DOHH2 (cell line): Measurements from ENCODE around the gene TTYH2.

ENCODE experiments used
- H3F3A ChIP-seq: fragments of 200-600 bp; sonication (generic), shearing (Covaris generic); 2 replicates; pipeline ENCODE4 v1.6.0; 2016; ENCODE audit warnings: antibody characterized with exemption, mild to moderate bottlenecking; ENCODE audit not compliant: control insufficient read depth, insufficient read depth
- H3K27ac ChIP-seq: fragments of 200-600 bp; sonication (generic); 2 replicates; pipeline ENCODE4 v1.5.1; 2014; ENCODE audit warnings: low read depth, mild to moderate bottlenecking, low read length, moderate library complexity
- H3K27me3 ChIP-seq: fragments of 200-600 bp; sonication (generic); 2 replicates; pipeline ENCODE4 v1.6.1; 2014; ENCODE audit warnings: mild to moderate bottlenecking, low read length, mixed read lengths; ENCODE audit not compliant: control insufficient read depth
- H3K36me3 ChIP-seq: fragments of 200-600 bp; sonication (generic); 2 replicates; pipeline ENCODE4 v1.6.1; 2014; ENCODE audit warnings: mild to moderate bottlenecking, low read length, moderate library complexity, mixed read lengths; ENCODE audit not compliant: control insufficient read depth
- H3K4me1 ChIP-seq: fragments of 200-600 bp; sonication (generic); 2 replicates; pipeline ENCODE4 v1.6.1; 2014; ENCODE audit warnings: mild to moderate bottlenecking, low read length, mixed read lengths; ENCODE audit not compliant: control insufficient read depth
- H3K4me2 ChIP-seq: fragments of 200-600 bp; sonication (generic); 2 replicates; pipeline ENCODE4 v1.6.0; 2014; ENCODE audit warnings: mild to moderate bottlenecking, low read length, moderate library complexity
- H3K4me3 ChIP-seq: fragments of 200-600 bp; sonication (generic); 2 replicates; pipeline ENCODE4 v1.5.1; 2014; ENCODE audit warnings: mild to moderate bottlenecking, low read length, mixed read lengths
- H3K79me2 ChIP-seq: fragments of 200-600 bp; sonication (generic); 2 replicates; pipeline ENCODE4 v1.6.1; 2014; ENCODE audit warnings: mild to moderate bottlenecking, low read length, mixed read lengths; ENCODE audit not compliant: control insufficient read depth
- H3K9me2 ChIP-seq: fragments of 200-600 bp; sonication (generic); replicated peaks from 2 replicates; pipeline ENCODE4 v1.6.1; 2014; ENCODE audit warnings: mild to moderate bottlenecking, low read length, mixed read lengths; ENCODE audit not compliant: control insufficient read depth
- H3K9me3 ChIP-seq: fragments of 200-600 bp; sonication (generic); 2 replicates; pipeline ENCODE4 v1.6.1; 2014; ENCODE audit warnings: antibody characterized with exemption, low read length, mixed read lengths; ENCODE audit not compliant: control insufficient read depth, insufficient read depth
- H4K20me1 ChIP-seq: fragments of 200-600 bp; sonication (generic); 2 replicates; pipeline ENCODE4 v1.6.0; 2014; ENCODE audit warnings: low read depth, mild to moderate bottlenecking, antibody characterized with exemption, low read length, moderate library complexity; ENCODE audit not compliant: control insufficient read depth, insufficient read depth
- EZH2phosphoT487 ChIP-seq: fragments of 200-600 bp; sonication (generic); IDR thresholded peaks from 2 replicates; pipeline ENCODE4 v1.6.1; 2017; ENCODE audit warnings: borderline replicate concordance, mild to moderate bottlenecking, antibody characterized with exemption, low read length, moderate library complexity, mixed read lengths
- TF ChIP-seq, protein P1 (sequence below): fragments of 200-600 bp; sonication (generic); IDR thresholded peaks from one replicate; pipeline ENCODE4 v1.5.1; 2014; ENCODE audit warnings: antibody characterized with exemption, mild to moderate bottlenecking, low read depth, low read length; ENCODE audit not compliant: poor library complexity, severe bottlenecking

Gene TTYH2

DNA sequence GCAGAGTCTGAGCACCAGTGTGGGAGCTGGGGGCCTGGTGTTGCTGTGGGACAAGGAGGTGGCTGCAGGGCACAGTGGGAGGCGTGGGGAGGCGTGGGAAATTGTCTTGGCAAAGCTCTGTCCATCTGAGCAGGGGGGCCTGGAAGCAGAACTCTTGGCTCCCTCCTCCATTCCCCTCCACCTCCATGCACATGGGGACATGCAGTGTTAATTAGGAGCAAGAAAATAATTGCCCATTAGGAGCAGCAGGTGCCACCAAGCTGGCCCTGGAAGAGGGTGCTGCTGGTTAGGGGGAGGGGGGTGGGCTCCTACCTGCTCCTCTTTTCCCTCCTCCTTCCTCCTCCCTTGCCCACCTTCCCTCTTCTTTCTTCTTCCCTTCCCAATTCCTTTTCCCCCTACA, 4.5 kb downstream of the TTYH2 start:
- Histone ChIP-seq H3K4me3 (no peak overlapping the region), H3K4me2 (no peak overlapping the region), H4K20me1 (no peaks in the 10 kb centered on the region; the same call in 1 of the 2 replicates), H3K79me2 (0 out of 2 replicates have a peak, but pooled peaks cover 6% of the 10 kb centered on the region), H3K9me3 (no peaks in the 10 kb centered on the region), H3K27me3 (no peaks in the 10 kb centered on the region), H3K36me3 (0 out of 2 replicates have a peak, but pooled peaks cover 2% of the 10 kb centered on the region), H3K4me1 (peaks cover 39% of the 10 kb centered on the region), H3F3A (peaks cover 2% of the 10 kb centered on the region), H3K27ac (no peak overlapping the region), H3K9me2 (no peaks in the 10 kb centered on the region)
- TF ChIP-seq EZH2phosphoT487, result no peak
- TF ChIP-seq, protein P1, sequence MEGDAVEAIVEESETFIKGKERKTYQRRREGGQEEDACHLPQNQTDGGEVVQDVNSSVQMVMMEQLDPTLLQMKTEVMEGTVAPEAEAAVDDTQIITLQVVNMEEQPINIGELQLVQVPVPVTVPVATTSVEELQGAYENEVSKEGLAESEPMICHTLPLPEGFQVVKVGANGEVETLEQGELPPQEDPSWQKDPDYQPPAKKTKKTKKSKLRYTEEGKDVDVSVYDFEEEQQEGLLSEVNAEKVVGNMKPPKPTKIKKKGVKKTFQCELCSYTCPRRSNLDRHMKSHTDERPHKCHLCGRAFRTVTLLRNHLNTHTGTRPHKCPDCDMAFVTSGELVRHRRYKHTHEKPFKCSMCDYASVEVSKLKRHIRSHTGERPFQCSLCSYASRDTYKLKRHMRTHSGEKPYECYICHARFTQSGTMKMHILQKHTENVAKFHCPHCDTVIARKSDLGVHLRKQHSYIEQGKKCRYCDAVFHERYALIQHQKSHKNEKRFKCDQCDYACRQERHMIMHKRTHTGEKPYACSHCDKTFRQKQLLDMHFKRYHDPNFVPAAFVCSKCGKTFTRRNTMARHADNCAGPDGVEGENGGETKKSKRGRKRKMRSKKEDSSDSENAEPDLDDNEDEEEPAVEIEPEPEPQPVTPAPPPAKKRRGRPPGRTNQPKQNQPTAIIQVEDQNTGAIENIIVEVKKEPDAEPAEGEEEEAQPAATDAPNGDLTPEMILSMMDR, result no peak

DNA sequence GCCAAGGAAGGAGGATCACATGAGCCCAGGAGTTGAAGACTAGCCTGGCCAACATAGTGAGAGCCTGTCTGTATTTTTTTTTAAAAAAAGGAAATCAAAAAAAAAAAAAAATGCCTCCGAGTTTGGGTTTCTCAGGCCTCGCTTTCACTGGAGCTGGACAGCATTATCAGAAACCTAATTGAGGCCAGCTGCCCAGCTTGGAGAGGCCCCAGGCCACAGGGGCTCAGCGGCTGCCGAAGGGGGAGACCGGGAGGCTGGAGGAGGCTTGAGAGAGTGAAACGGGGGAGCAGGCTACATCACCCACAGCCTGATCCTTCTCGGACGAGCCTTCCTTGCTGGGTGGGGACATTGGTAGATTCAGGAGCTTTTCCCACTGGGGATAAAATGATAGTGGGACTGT, 5.1 kb downstream of the TTYH2 start:
- TF ChIP-seq, protein P1, result no peak
- no peak for TF ChIP-seq EZH2phosphoT487
- Histone ChIP-seq H3K79me2 (0 out of 2 replicates have a peak, but pooled peaks cover 6% of the 10 kb centered on the region), H3K27me3 (no peaks in the 10 kb centered on the region), H3F3A (no peaks in the 10 kb centered on the region), H3K36me3 (0 out of 2 replicates have a peak, but pooled peaks cover 2% of the 10 kb centered on the region), H3K9me3 (no peaks in the 10 kb centered on the region), H4K20me1 (no peaks in the 10 kb centered on the region; the same call in 1 of the 2 replicates), H3K27ac (no peak overlapping the region), H3K4me3 (no peak overlapping the region), H3K4me2 (no peak overlapping the region), H3K9me2 (no peaks in the 10 kb centered on the region), H3K4me1 (peaks cover 36% of the 10 kb centered on the region)

DNA sequence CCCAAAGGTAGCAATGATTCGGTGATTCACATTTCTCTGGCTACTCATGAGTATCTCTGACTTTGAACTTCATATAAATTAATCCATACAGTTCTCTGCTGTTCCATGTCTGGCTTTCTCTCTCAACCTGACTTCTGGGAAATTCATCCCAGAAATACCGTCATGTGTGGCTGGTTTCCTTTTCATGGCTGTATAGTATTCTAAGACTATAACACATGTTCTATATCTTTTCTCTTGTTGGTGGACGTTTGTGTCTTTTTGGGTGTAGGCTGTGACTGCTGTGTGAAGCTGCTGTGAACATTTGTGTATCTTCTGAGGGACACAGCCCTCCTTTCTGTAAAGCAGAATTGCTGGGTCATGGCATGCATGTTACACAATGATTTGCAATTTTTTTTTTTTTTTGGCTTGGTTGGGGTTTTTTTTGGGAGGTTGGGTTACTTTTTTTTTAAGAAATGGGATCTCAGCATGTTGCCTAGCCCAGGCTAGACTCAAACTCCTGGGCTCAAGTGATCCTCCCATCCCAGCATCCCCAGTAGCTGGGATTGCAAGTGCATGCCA, 6.3 kb downstream of the TTYH2 start:
- Histone ChIP-seq H3K4me1 (peaks cover 25% of the 10 kb centered on the region), H3F3A (no peaks in the 10 kb centered on the region), H3K4me2 (no peak overlapping the region), H3K4me3 (no peak overlapping the region), H3K9me3 (no peaks in the 10 kb centered on the region), H4K20me1 (no peaks in the 10 kb centered on the region; the same call in 1 of the 2 replicates), H3K27ac (no peak overlapping the region), H3K36me3 (0 out of 2 replicates have a peak, but pooled peaks cover 2% of the 10 kb centered on the region), H3K27me3 (no peaks in the 10 kb centered on the region), H3K79me2 (0 out of 2 replicates have a peak, but pooled peaks cover 2% of the 10 kb centered on the region), H3K9me2 (no peaks in the 10 kb centered on the region)
- TF ChIP-seq EZH2phosphoT487, result no peak
- TF ChIP-seq, protein P1, result no peak
